HEK293 (cell line): Measurements from ENCODE around the gene GRB2.

Source experiments
- CTCF ChIA-PET: fragments of 350-600 bp; formaldehyde crosslinking; extraction: SDS; loops from one replicate; lab custom pipeline; 2021; ENCODE audit warnings: antibody characterized with exemption; lab: Yijun Ruan, JAX
- POLR2A ChIA-PET: fragments of 300-600 bp; formaldehyde crosslinking; extraction: SDS; loops from one replicate; lab custom pipeline; 2020; ENCODE audit warnings: antibody characterized with exemption, inconsistent platforms; lab: Yijun Ruan, JAX
- H3K27ac ChIP-seq: fragments of 200-500 bp; sonication (Bioruptor generic); 2 replicates; pipeline ENCODE4 v1.5.1; 2014; ENCODE audit warnings: low read depth, low read length, control low read depth, inconsistent platforms; ENCODE audit errors: extremely low read depth
- H3K36me3 ChIP-seq, 2 experiments: fragments of 200-500 bp in 1 of 2; sonication (Bioruptor generic) in 1 of 2; 1 replicate in 1 of 2; 2 replicates in 1 of 2; pipeline ENCODE4 v1.5.1; 2014 to 2017; ENCODE audit warnings: inconsistent platforms in 2 of 2, low read length in 2 of 2; ENCODE audit not compliant: control insufficient read depth in 2 of 2, insufficient read depth in 1 of 2
- H3K4me1 ChIP-seq: fragments of 200-500 bp; sonication (Bioruptor generic); 2 replicates; pipeline ENCODE4 v1.5.1; 2014; ENCODE audit warnings: mild to moderate bottlenecking, low read length, inconsistent platforms; ENCODE audit not compliant: control insufficient read depth, insufficient read depth
- H3K4me3 ChIP-seq: 2 replicates; pipeline ENCODE4 v1.5.1; 2011; ENCODE audit warnings: low read depth, mild to moderate bottlenecking, control low read depth, low read length, moderate library complexity
- H3K9me3 ChIP-seq: fragments of 200-500 bp; sonication (Bioruptor generic); 2 replicates; pipeline ENCODE4 v1.5.1; 2014; ENCODE audit warnings: low read depth, low read length, inconsistent platforms; ENCODE audit not compliant: control insufficient read depth, insufficient read depth
- EGR2 ChIP-seq: fragments of 450-650 bp; formaldehyde crosslinking; IDR thresholded peaks from 2 replicates; pipeline ENCODE4 v1.5.1; 2016; ENCODE audit warnings: low read depth, missing biosample characterization, missing genetic modification characterization
- GLIS1 ChIP-seq: fragments of 450-650 bp; formaldehyde crosslinking; IDR thresholded peaks from 2 replicates; pipeline ENCODE4 v1.5.1; 2016; ENCODE audit warnings: missing biosample characterization, missing genetic modification characterization
- IKZF3 ChIP-seq: fragments of 450-650 bp; IDR thresholded peaks from 2 replicates; pipeline ENCODE4 v1.5.0; 2018; ENCODE audit warnings: missing biosample characterization, mild to moderate bottlenecking, missing genetic modification characterization, moderate library complexity
- KLF10 ChIP-seq: fragments of 450-650 bp; IDR thresholded peaks from 2 replicates; pipeline ENCODE4 v1.5.1; 2018; ENCODE audit warnings: missing biosample characterization, mild to moderate bottlenecking, missing genetic modification characterization
- OSR2 ChIP-seq: fragments of 450-650 bp; formaldehyde crosslinking; IDR thresholded peaks from 2 replicates; pipeline ENCODE4 v1.5.1; 2016; ENCODE audit warnings: missing biosample characterization, missing genetic modification characterization
- SCRT2 ChIP-seq: fragments of 450-650 bp; formaldehyde crosslinking; IDR thresholded peaks from 2 replicates; pipeline ENCODE4 v1.5.1; 2016; ENCODE audit warnings: missing biosample characterization, missing genetic modification characterization
- ZFP37 ChIP-seq: fragments of 450-650 bp; formaldehyde crosslinking; IDR thresholded peaks from 2 replicates; pipeline ENCODE4 v1.5.1; 2016; ENCODE audit warnings: missing biosample characterization, missing genetic modification characterization
- ZNF146 ChIP-seq: fragments of 450-650 bp; formaldehyde crosslinking; IDR thresholded peaks from 2 replicates; pipeline ENCODE4 v1.5.1; 2016; ENCODE audit warnings: missing biosample characterization, missing genetic modification characterization
- ZNF394 ChIP-seq: fragments of 450-650 bp; formaldehyde crosslinking; IDR thresholded peaks from 2 replicates; pipeline ENCODE4 v1.5.1; 2016; ENCODE audit warnings: missing biosample characterization, missing genetic modification characterization, mild to moderate bottlenecking, moderate library complexity, borderline replicate concordance
- ZNF449 ChIP-seq: fragments of 450-650 bp; formaldehyde crosslinking; IDR thresholded peaks from 2 replicates; pipeline ENCODE4 v1.5.1; 2017; ENCODE audit warnings: missing biosample characterization, mild to moderate bottlenecking, missing genetic modification characterization, moderate library complexity
- ZNF501 ChIP-seq: fragments of 450-650 bp; formaldehyde crosslinking; IDR thresholded peaks from 2 replicates; pipeline ENCODE4 v1.5.1; 2016; ENCODE audit warnings: missing biosample characterization, missing genetic modification characterization
- ZNF596 ChIP-seq: fragments of 450-650 bp; IDR thresholded peaks from 2 replicates; pipeline ENCODE4 v1.5.0; 2018; ENCODE audit warnings: missing biosample characterization, mild to moderate bottlenecking, missing genetic modification characterization, moderate library complexity
- ZNF692 ChIP-seq: fragments of 450-650 bp; formaldehyde crosslinking; IDR thresholded peaks from 2 replicates; pipeline ENCODE4 v1.5.1; 2016; ENCODE audit warnings: missing biosample characterization, missing genetic modification characterization
- ZSCAN23 ChIP-seq: fragments of 450-650 bp; formaldehyde crosslinking; IDR thresholded peaks from 2 replicates; pipeline ENCODE4 v1.5.1; 2016; ENCODE audit warnings: missing biosample characterization, missing genetic modification characterization
- TF ChIP-seq, protein P1 (sequence below): fragments of 450-650 bp; formaldehyde crosslinking; IDR thresholded peaks from 2 replicates; pipeline ENCODE4 v1.5.1; 2016; ENCODE audit warnings: missing biosample characterization, missing genetic modification characterization
- TF ChIP-seq, protein P2 (sequence below): fragments of 450-650 bp; formaldehyde crosslinking; IDR thresholded peaks from 2 replicates; pipeline ENCODE4 v1.5.1; 2017; ENCODE audit warnings: missing biosample characterization, missing genetic modification characterization
- TF ChIP-seq, protein P3 (sequence below): fragments of 450-650 bp; formaldehyde crosslinking; IDR thresholded peaks from 2 replicates; pipeline ENCODE4 v1.5.1; 2016; ENCODE audit warnings: missing biosample characterization, missing genetic modification characterization, low read depth
- TF ChIP-seq, protein P4 (sequence below): fragments of 450-650 bp; formaldehyde crosslinking; IDR thresholded peaks from 2 replicates; pipeline ENCODE4 v1.5.1; 2016; ENCODE audit warnings: missing biosample characterization, missing genetic modification characterization
- TF ChIP-seq, protein P5 (sequence below): fragments of 450-650 bp; IDR thresholded peaks from 2 replicates; pipeline ENCODE4 v1.5.1; 2018; ENCODE audit warnings: missing biosample characterization, missing genetic modification characterization
- TF ChIP-seq, protein P6 (sequence below): fragments of 450-650 bp; IDR thresholded peaks from 2 replicates; pipeline ENCODE4 v1.5.1; 2018; ENCODE audit warnings: missing biosample characterization, mild to moderate bottlenecking, missing genetic modification characterization

GRB2 gene

GRCh38 chr17:75270218-75270965 lies 135.1 kb downstream of the GRB2 start:
- peaks cover 6 to 51% of the 10 kb centered on the region in 2 experiments for H3K36me3 ChIP-seq
- ChIA-PET POLR2A (interaction anchor here (0.6 to 6.6 kb wide), 28 partner anchors 8 to 398 kb away, joined by 3 to 111 read pairs (median 5); partner anchors contain the start of genes FDXR, GGA3, GRB2 and LLGL2), CTCF (interaction anchor here (0.6 to 5.1 kb wide), 63 partner anchors 9 to 480 kb away, joined by 3 to 61 read pairs (median 4); partner anchors contain the start of genes GGA3, MRPS7, NT5C and NUP85)
- H3K4me1 ChIP-seq = peaks cover 9% of the 10 kb centered on the region; the same call in 1 of the 2 replicates
- H3K4me3 ChIP-seq = peak overlapping the region; percentile 65
- no peaks in the 10 kb centered on the region for H3K9me3 ChIP-seq
- peak overlapping the region; percentile 94 for H3K27ac ChIP-seq
- no peak for TF ChIP-seq ZSCAN23 (tag by site-specific recombination)
- TF ChIP-seq OSR2 = 0 out of 2 replicates have a peak, but pooled peaks have one; percentile 10
- TF ChIP-seq, protein P1, sequence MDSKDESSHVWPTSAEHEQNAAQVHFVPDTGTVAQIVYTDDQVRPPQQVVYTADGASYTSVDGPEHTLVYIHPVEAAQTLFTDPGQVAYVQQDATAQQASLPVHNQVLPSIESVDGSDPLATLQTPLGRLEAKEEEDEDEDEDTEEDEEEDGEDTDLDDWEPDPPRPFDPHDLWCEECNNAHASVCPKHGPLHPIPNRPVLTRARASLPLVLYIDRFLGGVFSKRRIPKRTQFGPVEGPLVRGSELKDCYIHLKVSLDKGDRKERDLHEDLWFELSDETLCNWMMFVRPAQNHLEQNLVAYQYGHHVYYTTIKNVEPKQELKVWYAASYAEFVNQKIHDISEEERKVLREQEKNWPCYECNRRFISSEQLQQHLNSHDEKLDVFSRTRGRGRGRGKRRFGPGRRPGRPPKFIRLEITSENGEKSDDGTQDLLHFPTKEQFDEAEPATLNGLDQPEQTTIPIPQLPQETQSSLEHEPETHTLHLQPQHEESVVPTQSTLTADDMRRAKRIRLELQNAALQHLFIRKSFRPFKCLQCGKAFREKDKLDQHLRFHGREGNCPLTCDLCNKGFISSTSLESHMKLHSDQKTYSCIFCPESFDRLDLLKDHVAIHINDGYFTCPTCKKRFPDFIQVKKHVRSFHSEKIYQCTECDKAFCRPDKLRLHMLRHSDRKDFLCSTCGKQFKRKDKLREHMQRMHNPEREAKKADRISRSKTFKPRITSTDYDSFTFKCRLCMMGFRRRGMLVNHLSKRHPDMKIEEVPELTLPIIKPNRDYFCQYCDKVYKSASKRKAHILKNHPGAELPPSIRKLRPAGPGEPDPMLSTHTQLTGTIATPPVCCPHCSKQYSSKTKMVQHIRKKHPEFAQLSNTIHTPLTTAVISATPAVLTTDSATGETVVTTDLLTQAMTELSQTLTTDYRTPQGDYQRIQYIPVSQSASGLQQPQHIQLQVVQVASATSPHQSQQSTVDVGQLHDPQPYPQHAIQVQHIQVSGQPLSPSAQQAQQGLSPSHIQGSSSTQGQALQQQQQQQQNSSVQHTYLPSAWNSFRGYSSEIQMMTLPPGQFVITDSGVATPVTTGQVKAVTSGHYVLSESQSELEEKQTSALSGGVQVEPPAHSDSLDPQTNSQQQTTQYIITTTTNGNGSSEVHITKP (tag by site-specific recombination) = peak; percentile 61
- TF ChIP-seq IKZF3 = peak; percentile 31; the same call in 1 of the 2 replicates
- TF ChIP-seq ZNF501 = peak; percentile 53
- TF ChIP-seq GLIS1 = peak; percentile 70; the same call in 1 of the 2 replicates
- TF ChIP-seq KLF10 (tag by site-specific recombination) = peak; percentile 15; the same call in 1 of the 2 replicates
- TF ChIP-seq, protein P2, sequence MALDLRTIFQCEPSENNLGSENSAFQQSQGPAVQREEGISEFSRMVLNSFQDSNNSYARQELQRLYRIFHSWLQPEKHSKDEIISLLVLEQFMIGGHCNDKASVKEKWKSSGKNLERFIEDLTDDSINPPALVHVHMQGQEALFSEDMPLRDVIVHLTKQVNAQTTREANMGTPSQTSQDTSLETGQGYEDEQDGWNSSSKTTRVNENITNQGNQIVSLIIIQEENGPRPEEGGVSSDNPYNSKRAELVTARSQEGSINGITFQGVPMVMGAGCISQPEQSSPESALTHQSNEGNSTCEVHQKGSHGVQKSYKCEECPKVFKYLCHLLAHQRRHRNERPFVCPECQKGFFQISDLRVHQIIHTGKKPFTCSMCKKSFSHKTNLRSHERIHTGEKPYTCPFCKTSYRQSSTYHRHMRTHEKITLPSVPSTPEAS (tag by site-specific recombination) = no peak
- TF ChIP-seq, protein P3, sequence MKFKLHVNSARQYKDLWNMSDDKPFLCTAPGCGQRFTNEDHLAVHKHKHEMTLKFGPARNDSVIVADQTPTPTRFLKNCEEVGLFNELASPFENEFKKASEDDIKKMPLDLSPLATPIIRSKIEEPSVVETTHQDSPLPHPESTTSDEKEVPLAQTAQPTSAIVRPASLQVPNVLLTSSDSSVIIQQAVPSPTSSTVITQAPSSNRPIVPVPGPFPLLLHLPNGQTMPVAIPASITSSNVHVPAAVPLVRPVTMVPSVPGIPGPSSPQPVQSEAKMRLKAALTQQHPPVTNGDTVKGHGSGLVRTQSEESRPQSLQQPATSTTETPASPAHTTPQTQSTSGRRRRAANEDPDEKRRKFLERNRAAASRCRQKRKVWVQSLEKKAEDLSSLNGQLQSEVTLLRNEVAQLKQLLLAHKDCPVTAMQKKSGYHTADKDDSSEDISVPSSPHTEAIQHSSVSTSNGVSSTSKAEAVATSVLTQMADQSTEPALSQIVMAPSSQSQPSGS (tag by site-specific recombination) = no peak
- TF ChIP-seq, protein P4, sequence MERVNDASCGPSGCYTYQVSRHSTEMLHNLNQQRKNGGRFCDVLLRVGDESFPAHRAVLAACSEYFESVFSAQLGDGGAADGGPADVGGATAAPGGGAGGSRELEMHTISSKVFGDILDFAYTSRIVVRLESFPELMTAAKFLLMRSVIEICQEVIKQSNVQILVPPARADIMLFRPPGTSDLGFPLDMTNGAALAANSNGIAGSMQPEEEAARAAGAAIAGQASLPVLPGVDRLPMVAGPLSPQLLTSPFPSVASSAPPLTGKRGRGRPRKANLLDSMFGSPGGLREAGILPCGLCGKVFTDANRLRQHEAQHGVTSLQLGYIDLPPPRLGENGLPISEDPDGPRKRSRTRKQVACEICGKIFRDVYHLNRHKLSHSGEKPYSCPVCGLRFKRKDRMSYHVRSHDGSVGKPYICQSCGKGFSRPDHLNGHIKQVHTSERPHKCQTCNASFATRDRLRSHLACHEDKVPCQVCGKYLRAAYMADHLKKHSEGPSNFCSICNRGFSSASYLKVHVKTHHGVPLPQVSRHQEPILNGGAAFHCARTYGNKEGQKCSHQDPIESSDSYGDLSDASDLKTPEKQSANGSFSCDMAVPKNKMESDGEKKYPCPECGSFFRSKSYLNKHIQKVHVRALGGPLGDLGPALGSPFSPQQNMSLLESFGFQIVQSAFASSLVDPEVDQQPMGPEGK (tag by site-specific recombination) = peak; percentile 94
- peak; percentile 92 for TF ChIP-seq ZNF394
- TF ChIP-seq, protein P5, sequence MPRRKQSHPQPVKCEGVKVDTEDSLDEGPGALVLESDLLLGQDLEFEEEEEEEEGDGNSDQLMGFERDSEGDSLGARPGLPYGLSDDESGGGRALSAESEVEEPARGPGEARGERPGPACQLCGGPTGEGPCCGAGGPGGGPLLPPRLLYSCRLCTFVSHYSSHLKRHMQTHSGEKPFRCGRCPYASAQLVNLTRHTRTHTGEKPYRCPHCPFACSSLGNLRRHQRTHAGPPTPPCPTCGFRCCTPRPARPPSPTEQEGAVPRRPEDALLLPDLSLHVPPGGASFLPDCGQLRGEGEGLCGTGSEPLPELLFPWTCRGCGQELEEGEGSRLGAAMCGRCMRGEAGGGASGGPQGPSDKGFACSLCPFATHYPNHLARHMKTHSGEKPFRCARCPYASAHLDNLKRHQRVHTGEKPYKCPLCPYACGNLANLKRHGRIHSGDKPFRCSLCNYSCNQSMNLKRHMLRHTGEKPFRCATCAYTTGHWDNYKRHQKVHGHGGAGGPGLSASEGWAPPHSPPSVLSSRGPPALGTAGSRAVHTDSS (tag by site-specific recombination) = no peak
- no peak for TF ChIP-seq ZNF146 (tag by site-specific recombination)
- peak; percentile 63 for TF ChIP-seq ZNF596 (tag by site-specific recombination)
- TF ChIP-seq, protein P6, sequence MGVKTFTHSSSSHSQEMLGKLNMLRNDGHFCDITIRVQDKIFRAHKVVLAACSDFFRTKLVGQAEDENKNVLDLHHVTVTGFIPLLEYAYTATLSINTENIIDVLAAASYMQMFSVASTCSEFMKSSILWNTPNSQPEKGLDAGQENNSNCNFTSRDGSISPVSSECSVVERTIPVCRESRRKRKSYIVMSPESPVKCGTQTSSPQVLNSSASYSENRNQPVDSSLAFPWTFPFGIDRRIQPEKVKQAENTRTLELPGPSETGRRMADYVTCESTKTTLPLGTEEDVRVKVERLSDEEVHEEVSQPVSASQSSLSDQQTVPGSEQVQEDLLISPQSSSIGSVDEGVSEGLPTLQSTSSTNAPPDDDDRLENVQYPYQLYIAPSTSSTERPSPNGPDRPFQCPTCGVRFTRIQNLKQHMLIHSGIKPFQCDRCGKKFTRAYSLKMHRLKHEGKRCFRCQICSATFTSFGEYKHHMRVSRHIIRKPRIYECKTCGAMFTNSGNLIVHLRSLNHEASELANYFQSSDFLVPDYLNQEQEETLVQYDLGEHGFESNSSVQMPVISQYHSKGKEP = no peak
- peak; percentile 46; the same call in 1 of the 2 replicates for TF ChIP-seq ZNF692 (tag by site-specific recombination)
- peak; percentile 70; the same call in 1 of the 2 replicates for TF ChIP-seq ZFP37 (tag by site-specific recombination)
- peak; percentile 45; the same call in 1 of the 2 replicates for TF ChIP-seq ZNF449
- TF ChIP-seq EGR2 (tag by site-specific recombination) = peak; percentile 88
- peak; percentile 95 for TF ChIP-seq SCRT2 (tag by site-specific recombination)
